ENCODE measurements around the gene CLDN6. TPM values are rescaled to one million over a fixed set of nuclear protein-coding genes. Genes with fewer than 3 reads are reported as not detected.
A peak's percentile ranks its signal among the peaks of the same experiment; 100 is the strongest.

The CLDN6 gene
- total RNA-seq, 6 experiments from 2014 or later: 2.9 TPM; not detected in 5

- ATAC-seq: peak; percentile 82 to 92 (median 88)
- Histone ChIP-seq H3K4me1 (peaks cover 0 to 35% (median 18%) of the 10 kb centered on the region in 4 donors), H3K27me3 (no peaks in the 10 kb centered on the region), H3K4me3 (peak overlapping the region in 1 of 3 donors; percentile 53), H3K36me3 (no peaks in the 10 kb centered on the region), H3K27ac (peak overlapping the region in 1 of 3 donors; percentile 83), H3K9me3 (no peaks in the 10 kb centered on the region)
- 21% methylated on average over 15 of the region's 58 CpGs for WGBS (ENCODE audit: insufficient coverage, low coverage, low lambda C conversion rate, missing lambda C conversion rate)
- intact Hi-C loops (cut with DNase I): loop anchor here in 1 of 2 donors (2.0 kb wide), 1 partner anchor 25 kb away; no protein-coding TSS in a partner anchor
- peak; percentile 98 to 99 (median 99) for DNase-seq
- TF ChIP-seq POLR2A (IDR thresholded peaks at IDR 0.05): peak; percentile 81
- peak; percentile 46 to 78 (median 58) for TF ChIP-seq CTCF (IDR thresholded peaks at IDR 0.05)
These were observed 14.3 kb downstream of the CLDN6 start for GRCh38 chr16:3003582-3004270.

- H3K27me3 ChIP-seq: no peaks in the 10 kb centered on the region
- no peaks in the 10 kb centered on the region for H3K36me3 ChIP-seq
- intact Hi-C loops (cut with DNase I): no loop called here
- no peaks in the 10 kb centered on the region for H3K9me3 ChIP-seq
- DNase-seq (no peak), ATAC-seq (no peak)
- H3K4me1 ChIP-seq: peaks cover 0 to 14% (median 6%) of the 10 kb centered on the region in 4 donors
- 94% methylated on average over 3 of the region's 12 CpGs for WGBS (ENCODE audit: insufficient coverage, low coverage, low lambda C conversion rate, missing lambda C conversion rate)
- H3K27ac ChIP-seq: no peak overlapping the region
- TF ChIP-seq CTCF (IDR thresholded peaks at IDR 0.05): no peak
- no peak for TF ChIP-seq POLR2A (IDR thresholded peaks at IDR 0.05)
- no peak overlapping the region for H3K4me3 ChIP-seq
These were observed 16.7 kb downstream of the CLDN6 start for GRCh38 chr16:3001316-3001715.

- DNase-seq (no peak), ATAC-seq (no peak)
- intact Hi-C loops (cut with DNase I): no loop called here
- Histone ChIP-seq H3K9me3 (no peaks in the 10 kb centered on the region), H3K4me1 (peaks cover 0 to 6% (median under 1%) of the 10 kb centered on the region in 4 donors), H3K27ac (no peak overlapping the region), H3K36me3 (no peaks in the 10 kb centered on the region), H3K27me3 (no peaks in the 10 kb centered on the region), H3K4me3 (no peak overlapping the region)
- TF ChIP-seq POLR2A (IDR thresholded peaks at IDR 0.05) (no peak), CTCF (IDR thresholded peaks at IDR 0.05) (no peak)
- 72% methylated on average over 4 of the region's 4 CpGs for WGBS (ENCODE audit: insufficient coverage, low coverage, low lambda C conversion rate, missing lambda C conversion rate)
These were observed 17.4 kb downstream of the CLDN6 start for GRCh38 chr16:3000540-3000939.

- 82% methylated on average over 5 of the region's 6 CpGs for WGBS (ENCODE audit: insufficient coverage, low coverage, low lambda C conversion rate, missing lambda C conversion rate)
- ATAC-seq: no peak
- intact Hi-C loops (cut with DNase I): no loop called here
These were observed 18.1 kb downstream of the CLDN6 start for GRCh38 chr16:2999929-3000328.

More at GRCh38 chr16:2999929-3000328, 18.1 kb downstream of the CLDN6 start:
- Histone ChIP-seq H3K27ac (no peak overlapping the region), H3K27me3 (no peaks in the 10 kb centered on the region), H3K4me3 (no peak overlapping the region), H3K36me3 (no peaks in the 10 kb centered on the region), H3K4me1 (no peaks in the 10 kb centered on the region), H3K9me3 (no peaks in the 10 kb centered on the region)
- TF ChIP-seq CTCF (IDR thresholded peaks at IDR 0.05) (no peak), POLR2A (IDR thresholded peaks at IDR 0.05) (no peak)
- DNase-seq: no peak

All from right lobe of liver (tissue), 6 donors.